Superior temporal gyrus (tissue), 1 donor: ENCODE measurements around the gene SSTR4.
"Not testable (repeated sequence)": the region's sequence is repeated elsewhere in the genome, so short reads cannot be mapped to it uniquely, and the experiment has no call there.

Source experiments
- DNase-seq: peaks from one replicate; pipeline ENCODE4 v3.0.0-alpha.2; 2016; ENCODE audit errors: extremely low spot score

Gene SSTR4

DNA sequence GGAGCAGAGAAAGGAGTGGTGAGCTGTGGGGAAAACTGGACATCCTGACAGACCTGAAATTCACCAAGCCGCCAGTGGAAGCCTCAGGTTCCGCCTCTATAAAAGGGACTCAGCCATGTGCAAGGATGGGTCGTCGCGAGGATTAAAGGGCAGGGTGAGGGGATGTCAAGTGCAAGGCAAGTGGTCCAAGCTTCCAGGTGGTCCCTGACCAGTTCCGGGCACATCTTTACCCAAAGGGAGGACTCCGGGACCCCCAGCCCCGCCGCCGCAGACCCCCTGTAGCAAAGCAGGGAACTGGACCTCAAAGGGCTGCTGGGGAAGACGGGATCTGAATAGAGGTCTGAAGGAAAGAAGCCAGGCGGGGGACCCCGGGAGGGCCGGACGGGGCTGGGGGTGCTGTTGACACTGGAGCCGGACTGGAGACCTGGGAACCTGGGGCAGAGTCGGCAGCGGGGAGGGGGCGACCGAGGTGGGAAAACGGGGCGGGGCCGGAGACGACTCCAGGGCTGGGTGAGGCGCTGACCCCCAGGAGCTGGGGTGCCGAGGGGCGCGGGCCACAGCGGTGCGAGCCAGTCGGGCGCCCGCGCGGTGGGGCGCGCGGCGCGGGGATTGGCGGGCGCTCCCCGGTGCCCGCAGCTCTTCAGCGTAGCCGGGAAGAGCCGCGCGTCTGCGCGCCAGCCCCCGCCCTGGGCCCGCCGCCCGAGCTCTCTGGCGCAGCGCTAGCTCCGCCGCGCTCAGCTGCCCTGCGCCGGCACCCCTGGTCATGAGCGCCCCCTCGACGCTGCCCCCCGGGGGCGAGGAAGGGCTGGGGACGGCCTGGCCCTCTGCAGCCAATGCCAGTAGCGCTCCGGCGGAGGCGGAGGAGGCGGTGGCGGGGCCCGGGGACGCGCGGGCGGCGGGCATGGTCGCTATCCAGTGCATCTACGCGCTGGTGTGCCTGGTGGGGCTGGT lies at the start of gene SSTR4:
TSS of gene SSTR4 (plus strand) at position 592 of the 951 bp plus-strand sequence. CDS start at position 764, 172 bp downstream.
- DNase-seq: no peak

DNA sequence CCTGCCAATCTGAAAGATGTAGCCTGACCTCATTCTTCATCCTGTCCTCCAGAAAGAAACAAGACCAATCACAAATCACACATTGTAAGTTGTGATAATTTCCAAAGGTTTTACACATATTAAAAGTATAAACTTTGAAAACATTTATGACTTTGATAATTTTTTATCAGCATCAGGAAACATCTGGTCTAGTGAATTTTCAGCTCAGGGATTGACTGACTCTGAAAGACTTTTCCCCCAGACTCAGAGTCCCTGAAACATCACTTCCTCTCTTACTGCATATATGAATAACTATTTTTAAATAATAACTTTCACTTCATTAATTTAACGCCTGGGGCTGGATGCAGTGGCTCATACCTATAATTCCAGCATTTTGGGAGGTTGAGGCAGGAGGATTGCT lies 48.5 kb upstream of the SSTR4 start:
- no peak for DNase-seq

DNA sequence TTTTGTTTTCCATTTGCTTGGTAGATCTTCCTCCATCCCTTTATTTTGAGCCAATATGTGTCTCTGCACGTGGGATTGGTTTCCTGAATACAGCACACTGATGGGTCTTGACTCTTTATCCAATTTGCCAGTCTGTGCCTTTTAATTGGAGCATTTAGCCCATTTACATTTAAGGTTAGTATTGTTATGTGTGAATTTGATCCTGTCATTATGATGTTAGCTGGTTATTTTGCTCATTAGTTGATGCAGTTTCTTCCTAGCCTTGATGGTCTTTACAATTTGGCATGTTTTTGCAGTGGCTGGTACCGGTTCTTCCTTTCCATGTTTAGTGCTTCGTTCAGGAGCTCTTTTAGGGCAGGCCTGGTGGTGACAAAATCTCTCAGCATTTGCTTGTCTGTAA lies 43.7 kb upstream of the SSTR4 start:
- not testable (repeated sequence) for DNase-seq

- no peak for DNase-seq
Measured at GRCh38 chr20:22993823-22994222, 41.3 kb upstream of the SSTR4 start.

DNA sequence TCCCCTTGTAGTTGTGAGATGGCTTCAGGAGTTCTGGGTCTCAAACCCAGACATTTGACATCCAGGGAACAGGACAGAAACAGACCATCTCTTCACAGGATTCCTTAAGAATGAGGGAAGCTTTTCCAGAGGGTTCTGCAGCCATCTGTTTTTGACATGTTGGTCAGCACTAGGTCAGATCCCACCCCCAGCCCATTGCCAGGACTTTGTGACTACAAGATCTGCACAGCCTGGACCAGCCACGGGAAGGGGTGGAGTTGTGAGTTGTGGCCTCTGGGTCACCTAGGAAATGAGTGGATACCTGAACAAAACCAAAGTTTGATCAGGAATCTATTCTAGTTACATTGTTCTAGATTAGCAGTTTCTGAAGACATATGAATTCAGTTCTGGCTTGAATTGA lies 39.2 kb upstream of the SSTR4 start:
- no peak for DNase-seq

DNA sequence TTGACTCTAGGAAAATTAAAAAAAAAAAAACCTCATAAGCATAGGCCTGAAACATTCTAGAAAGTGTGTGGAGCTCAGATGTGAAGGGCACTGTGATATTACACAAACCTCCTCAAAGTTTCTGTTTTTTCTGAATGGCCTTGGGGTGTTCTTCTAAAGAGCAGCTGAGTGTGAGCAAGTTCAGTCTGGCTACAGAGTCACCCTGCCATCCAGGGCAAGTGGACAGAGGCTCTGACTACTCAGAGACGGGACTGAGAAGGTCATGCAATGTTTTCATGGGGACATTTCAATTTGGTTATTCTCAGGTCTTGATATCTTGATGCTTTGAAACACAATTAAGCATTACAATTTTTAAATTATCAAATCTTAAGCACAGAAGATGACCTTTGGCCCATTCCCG lies 36.6 kb upstream of the SSTR4 start:
- no peak for DNase-seq

DNA sequence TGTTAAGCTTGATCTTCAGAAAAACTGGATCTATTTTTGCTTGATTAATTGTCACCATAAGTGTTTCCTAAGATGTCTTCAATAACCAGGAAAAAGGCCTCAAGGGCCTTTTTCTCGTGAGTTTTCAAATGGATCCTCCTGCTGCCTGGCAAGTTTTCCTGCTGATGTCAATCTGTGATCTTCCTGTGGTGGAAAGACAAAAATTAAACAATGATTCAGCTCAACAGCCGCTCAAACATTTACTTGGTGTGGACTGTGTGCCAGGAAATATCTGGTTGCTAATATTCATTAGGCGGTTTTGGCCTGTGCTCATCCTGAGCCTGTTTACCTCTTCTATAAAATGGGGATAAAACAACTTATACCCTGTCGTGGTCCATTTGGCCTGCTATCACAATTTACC lies 35.4 kb upstream of the SSTR4 start:
- DNase-seq: no peak

- no peak for DNase-seq
Measured at GRCh38 chr20:23000232-23000947, 34.7 kb upstream of the SSTR4 start.

GRCh38 chr20:23002276-23002675 lies 32.8 kb upstream of the SSTR4 start:
- DNase-seq: no peak

- no peak for DNase-seq
Measured at GRCh38 chr20:23003077-23003635, 32.0 kb upstream of the SSTR4 start.

DNA sequence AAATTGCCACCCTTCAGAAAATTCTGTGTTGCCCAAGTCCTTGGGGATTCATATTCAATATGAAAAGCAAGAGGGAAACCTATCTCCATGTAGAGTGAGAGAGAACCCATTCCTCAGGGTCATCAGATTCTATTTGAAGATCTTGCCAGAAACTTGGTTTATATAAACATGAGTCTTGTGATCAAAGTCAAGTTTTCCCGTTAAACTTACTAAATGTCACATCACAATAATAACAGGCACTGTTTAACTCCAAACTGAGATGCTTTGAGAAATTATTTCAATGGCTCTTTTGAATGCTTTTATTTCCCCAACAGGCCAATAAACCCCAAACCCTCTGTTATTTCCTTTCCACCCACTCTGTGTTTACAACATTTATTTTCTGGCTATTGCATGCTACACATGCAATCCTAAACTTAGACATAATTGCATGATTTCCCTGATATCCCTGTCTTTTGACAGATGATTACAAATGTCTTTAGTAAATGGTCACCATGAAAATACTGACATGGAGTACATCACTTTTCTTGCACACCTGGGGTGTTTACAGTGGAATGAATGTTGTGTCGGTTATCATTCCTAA lies 31.1 kb upstream of the SSTR4 start:
- no peak for DNase-seq

GRCh38 chr20:23005776-23006175 lies 29.3 kb upstream of the SSTR4 start:
- DNase-seq: no peak

DNA sequence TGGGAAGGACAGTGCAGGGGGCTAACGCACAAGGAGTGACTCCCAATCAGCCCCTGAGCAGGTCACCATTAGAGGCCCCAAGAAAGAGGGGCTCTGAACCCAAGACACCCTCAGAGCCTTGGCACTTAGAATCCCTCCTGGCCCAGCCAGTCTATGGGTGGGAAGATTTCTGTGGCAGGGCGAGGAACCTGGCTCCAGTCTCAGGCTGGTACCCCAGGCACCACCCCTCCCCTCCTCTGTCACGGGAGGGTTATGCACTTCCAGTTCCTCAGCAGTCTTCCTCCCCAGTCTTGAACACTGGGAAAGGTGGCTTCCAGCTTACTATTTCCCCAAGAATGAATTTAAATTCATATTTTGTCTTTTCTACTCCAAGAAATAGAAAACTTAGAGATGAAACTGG lies 27.6 kb upstream of the SSTR4 start:
- no peak for DNase-seq

GRCh38 chr20:23007886-23008655 lies 27.0 kb upstream of the SSTR4 start:
- no peak for DNase-seq

GRCh38 chr20:23008667-23009066 lies 26.4 kb upstream of the SSTR4 start:
- DNase-seq: no peak

DNA sequence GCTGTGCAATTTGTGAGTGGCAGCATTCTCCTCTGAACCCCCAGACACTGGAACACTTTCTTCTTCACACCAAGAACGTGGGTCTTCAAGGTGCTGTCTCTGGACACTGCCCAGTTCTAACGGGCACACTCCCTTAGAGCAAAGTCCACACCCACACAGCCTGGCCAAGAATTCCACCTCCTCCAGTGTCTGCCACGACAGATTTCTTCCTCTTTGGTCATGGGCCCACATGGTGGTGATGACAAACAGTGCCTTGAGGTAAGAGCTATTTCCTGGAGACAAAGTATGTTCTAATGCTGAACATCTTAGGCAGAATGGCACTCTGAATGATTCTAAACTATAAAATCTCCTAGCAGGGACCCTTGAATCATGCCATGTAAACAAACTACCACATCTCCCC lies 25.5 kb upstream of the SSTR4 start:
- DNase-seq: no peak

GRCh38 chr20:23010096-23010495 lies 25.0 kb upstream of the SSTR4 start:
- DNase-seq: no peak

DNA sequence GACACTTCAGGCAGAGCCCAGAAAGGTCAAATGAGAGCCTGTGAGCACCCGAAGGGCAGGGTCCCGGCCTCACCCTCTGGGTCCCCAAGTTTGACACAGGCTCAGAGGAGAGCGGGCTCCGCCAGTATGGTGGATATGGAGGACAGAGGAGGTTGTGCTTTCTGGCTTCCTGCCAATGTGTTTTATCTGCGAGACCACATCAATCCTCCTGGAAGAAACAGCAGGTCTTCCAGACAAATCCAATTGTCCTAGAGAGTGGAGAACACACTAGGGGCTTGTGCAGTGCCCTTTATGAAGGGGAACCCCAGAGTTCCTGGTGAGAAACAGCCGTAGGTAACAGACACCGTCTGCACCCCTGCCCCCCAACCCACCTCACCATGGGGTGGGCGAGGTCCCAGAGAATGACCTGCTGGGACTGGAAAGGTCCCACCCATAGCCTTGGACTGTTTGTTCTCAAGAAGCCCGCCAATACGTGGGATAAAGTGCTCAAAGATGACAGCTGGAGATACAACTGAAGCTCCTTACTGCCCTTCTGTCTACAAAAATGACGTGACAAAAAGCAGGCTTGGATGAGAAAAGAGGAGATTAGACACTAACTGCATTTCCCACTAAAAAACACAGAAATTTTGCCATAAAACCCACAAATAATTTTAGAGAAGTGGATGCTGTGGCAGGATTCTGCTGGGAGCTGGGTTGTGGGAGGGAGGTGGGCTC lies 23.9 kb upstream of the SSTR4 start:
- no peak for DNase-seq

GRCh38 chr20:23013429-23013828 lies 21.7 kb upstream of the SSTR4 start:
- no peak for DNase-seq

- no peak for DNase-seq
Measured at GRCh38 chr20:23017516-23017915, 17.6 kb upstream of the SSTR4 start.

DNA sequence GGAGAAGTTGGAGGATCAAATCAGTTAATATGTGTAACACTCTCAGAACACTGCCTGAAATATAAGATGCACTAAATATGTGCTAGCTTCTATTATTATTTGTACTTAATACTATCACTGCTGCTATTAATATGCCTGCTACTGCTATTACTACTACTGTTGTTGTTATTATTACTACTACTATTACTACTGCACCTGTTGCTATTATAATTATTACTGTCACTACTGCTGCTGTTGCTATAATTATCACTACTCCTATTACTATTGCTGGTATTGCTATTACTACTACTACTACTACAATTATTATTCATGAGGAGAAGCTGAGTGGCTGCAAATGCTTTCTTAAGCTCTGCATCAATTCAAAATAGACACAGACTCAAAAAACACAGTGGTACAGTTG lies 16.7 kb upstream of the SSTR4 start:
- no peak for DNase-seq
